ENCODE measurements around the gene HTR3E. TPM values are rescaled to one million over a fixed set of nuclear protein-coding genes. Genes with fewer than 3 reads are reported as not detected.

The HTR3E gene
- total RNA-seq, 6 experiments from 2014 or later, result not detected

DNA sequence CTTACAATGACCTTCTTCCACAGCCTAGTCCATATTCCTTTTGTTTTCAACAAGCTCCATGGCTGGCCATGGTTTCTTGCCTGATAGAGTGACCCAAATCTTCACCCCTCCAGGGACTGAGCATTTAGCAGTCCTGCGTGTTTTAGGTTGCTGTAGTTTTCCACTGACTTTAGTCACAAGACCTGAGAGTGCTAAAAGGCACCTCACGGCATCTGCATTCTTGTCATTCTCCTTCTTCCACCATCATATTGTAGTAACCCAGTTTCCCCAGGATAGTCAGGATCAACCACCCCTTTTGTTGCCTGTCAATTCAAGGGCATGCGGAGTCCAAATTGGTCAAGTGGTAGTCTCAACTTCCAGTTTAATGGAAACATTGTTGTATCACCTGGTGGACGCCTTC is 23.2 kb upstream of the HTR3E start:
- H3K9me3 ChIP-seq, result no peaks in the 10 kb centered on the region
- no peaks in the 10 kb centered on the region for H3K4me1 ChIP-seq
- WGBS (ENCODE audit: insufficient coverage, low coverage, low lambda C conversion rate, missing lambda C conversion rate), result 60% methylated on average over 4 of the region's 4 CpGs
- no peaks in the 10 kb centered on the region for H3K36me3 ChIP-seq
- H3K4me3 ChIP-seq, result no peak overlapping the region
- intact Hi-C loops (cut with DNase I), result no loop called here
- no peak overlapping the region for H3K27ac ChIP-seq
- no peak for ATAC-seq
- H3K27me3 ChIP-seq, result no peaks in the 10 kb centered on the region
- DNase-seq, result no peak
- TF ChIP-seq POLR2A (IDR thresholded peaks at IDR 0.05), result no peak
- TF ChIP-seq, protein P1, sequence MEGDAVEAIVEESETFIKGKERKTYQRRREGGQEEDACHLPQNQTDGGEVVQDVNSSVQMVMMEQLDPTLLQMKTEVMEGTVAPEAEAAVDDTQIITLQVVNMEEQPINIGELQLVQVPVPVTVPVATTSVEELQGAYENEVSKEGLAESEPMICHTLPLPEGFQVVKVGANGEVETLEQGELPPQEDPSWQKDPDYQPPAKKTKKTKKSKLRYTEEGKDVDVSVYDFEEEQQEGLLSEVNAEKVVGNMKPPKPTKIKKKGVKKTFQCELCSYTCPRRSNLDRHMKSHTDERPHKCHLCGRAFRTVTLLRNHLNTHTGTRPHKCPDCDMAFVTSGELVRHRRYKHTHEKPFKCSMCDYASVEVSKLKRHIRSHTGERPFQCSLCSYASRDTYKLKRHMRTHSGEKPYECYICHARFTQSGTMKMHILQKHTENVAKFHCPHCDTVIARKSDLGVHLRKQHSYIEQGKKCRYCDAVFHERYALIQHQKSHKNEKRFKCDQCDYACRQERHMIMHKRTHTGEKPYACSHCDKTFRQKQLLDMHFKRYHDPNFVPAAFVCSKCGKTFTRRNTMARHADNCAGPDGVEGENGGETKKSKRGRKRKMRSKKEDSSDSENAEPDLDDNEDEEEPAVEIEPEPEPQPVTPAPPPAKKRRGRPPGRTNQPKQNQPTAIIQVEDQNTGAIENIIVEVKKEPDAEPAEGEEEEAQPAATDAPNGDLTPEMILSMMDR (IDR thresholded peaks at IDR 0.05), result no peak

DNA sequence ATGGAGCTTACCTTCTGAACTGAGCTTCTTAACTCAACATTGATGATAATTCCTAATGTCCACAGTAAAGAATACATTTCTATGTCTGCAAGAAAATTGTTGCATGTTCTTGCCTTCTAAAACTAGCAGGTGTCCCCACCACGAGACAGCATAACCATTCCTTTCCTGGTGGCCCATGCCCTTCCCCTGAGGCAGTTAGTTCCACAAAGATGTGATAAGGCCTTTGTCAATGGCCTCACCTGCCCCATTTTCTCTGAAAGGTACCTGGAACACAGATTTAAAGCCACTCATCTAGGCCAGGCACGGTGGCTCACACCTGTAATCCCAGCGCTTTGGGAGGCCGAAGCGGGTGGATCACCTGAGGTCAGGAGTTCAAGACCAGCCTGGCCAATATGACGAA is 21.0 kb upstream of the HTR3E start:
- 86% methylated on average over 5 of the region's 6 CpGs for WGBS (ENCODE audit: insufficient coverage, low coverage, low lambda C conversion rate, missing lambda C conversion rate)
- H3K4me1 ChIP-seq, result no peaks in the 10 kb centered on the region
- no peak overlapping the region for H3K4me3 ChIP-seq
- intact Hi-C loops (cut with DNase I), result no loop called here
- H3K36me3 ChIP-seq, result no peaks in the 10 kb centered on the region
- H3K27ac ChIP-seq, result no peak overlapping the region
- no peak for ATAC-seq
- H3K9me3 ChIP-seq, result no peaks in the 10 kb centered on the region
- no peaks in the 10 kb centered on the region for H3K27me3 ChIP-seq
- TF ChIP-seq POLR2A (IDR thresholded peaks at IDR 0.05), result no peak
- TF ChIP-seq, protein P1 (IDR thresholded peaks at IDR 0.05), result no peak
- DNase-seq, result no peak

DNA sequence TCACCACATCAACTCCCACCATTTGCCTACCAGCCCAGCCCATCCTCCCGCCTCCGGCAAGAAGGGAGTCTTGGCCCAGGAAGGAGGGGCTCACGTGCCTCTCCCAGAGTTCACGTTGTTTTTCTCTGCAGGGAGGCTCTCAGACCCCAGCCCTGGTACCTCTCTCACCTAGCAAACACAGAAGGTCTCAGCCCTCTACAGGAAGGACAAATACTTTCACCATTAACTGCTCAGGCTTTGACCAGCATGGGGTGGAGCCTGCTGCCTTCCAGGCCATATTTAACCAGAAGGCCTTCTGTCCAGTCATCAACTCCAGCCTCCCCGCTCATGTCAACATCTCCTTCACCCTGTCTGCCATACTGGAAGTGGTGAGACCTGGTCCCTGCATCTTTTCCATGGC is 19.0 kb upstream of the HTR3E start:
- DNase-seq (no peak), ATAC-seq (no peak)
- no peak overlapping the region for H3K4me3 ChIP-seq
- H3K4me1 ChIP-seq, result no peaks in the 10 kb centered on the region
- no peak overlapping the region for H3K27ac ChIP-seq
- H3K36me3 ChIP-seq, result no peaks in the 10 kb centered on the region
- H3K9me3 ChIP-seq, result no peaks in the 10 kb centered on the region
- no peaks in the 10 kb centered on the region for H3K27me3 ChIP-seq
- 93% methylated on average over 2 of the region's 5 CpGs for WGBS (ENCODE audit: insufficient coverage, low coverage, low lambda C conversion rate, missing lambda C conversion rate)
- intact Hi-C loops (cut with DNase I), result no loop called here
- no peak for TF ChIP-seq POLR2A (IDR thresholded peaks at IDR 0.05)
- TF ChIP-seq, protein P1 (IDR thresholded peaks at IDR 0.05), result no peak

DNA sequence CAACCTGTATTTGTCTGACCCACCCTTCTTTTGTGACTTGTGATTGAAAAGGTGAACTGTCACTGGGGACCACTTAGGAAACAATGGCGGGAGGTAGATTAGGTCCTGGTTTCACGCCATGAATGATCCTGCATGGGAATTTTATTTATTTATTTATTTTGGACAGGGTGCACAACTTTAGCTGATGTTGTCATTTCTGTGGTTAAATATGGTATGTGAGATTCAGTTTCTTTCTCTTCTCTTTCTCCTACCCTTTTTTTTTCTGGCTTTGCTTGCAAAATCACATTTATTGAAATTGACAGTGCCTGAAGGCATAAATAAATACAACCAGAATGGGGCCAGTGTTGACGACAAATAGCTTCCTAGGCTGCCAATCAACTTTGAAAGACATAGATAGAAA is 18.0 kb upstream of the HTR3E start:
- TF ChIP-seq, protein P1 (IDR thresholded peaks at IDR 0.05), result no peak
- no peak for TF ChIP-seq POLR2A (IDR thresholded peaks at IDR 0.05)
- no peaks in the 10 kb centered on the region for H3K9me3 ChIP-seq
- no peak overlapping the region for H3K27ac ChIP-seq
- H3K36me3 ChIP-seq, result no peaks in the 10 kb centered on the region
- ATAC-seq (no peak), DNase-seq (no peak)
- no peaks in the 10 kb centered on the region for H3K4me1 ChIP-seq
- intact Hi-C loops (cut with DNase I), result no loop called here
- no peak overlapping the region for H3K4me3 ChIP-seq
- no peaks in the 10 kb centered on the region for H3K27me3 ChIP-seq
- 91% methylated on average over 3 of the region's 3 CpGs for WGBS (ENCODE audit: insufficient coverage, low coverage, low lambda C conversion rate, missing lambda C conversion rate)
